Neural crest cell (in vitro differentiated cells): ENCODE data around the gene LEMD2. TPM values are rescaled to one million over a fixed set of nuclear protein-coding genes. Genes with fewer than 3 reads are reported as not detected.
A peak's percentile ranks its signal among the peaks of the same experiment; 100 is the strongest.

ENCODE experiments used
- DNase-seq: peaks from one replicate; pipeline ENCODE4 v3.0.0; 2021; ENCODE audit warnings: low read depth, mixed read lengths, low spot score
- H3K27ac Mint-ChIP-seq: one replicate; pipeline ENCODE4 v1.8.0; 2021; ENCODE audit warnings: mild to moderate bottlenecking, mixed read lengths; ENCODE audit not compliant: unreplicated experiment
- H3K27me3 Mint-ChIP-seq: 2 replicates; pipeline ENCODE4 v1.8.0; 2021; ENCODE audit warnings: low read depth, mild to moderate bottlenecking, mixed read lengths
- H3K36me3 Mint-ChIP-seq: 2 replicates; pipeline ENCODE4 v1.8.0; 2021; ENCODE audit warnings: low read depth, mild to moderate bottlenecking, mixed read lengths
- H3K4me1 Mint-ChIP-seq: 2 replicates; pipeline ENCODE4 v1.8.0; 2021; ENCODE audit warnings: mixed read lengths
- H3K4me3 Mint-ChIP-seq: one replicate; pipeline ENCODE4 v1.8.0; 2021; ENCODE audit warnings: mild to moderate bottlenecking, mixed read lengths
- H3K9me3 Mint-ChIP-seq: 2 replicates; pipeline ENCODE4 v1.8.0; 2021; ENCODE audit warnings: mixed read lengths
- total RNA-seq: library from RNA; stranded (reverse); gene quantifications from 2 replicates; pipeline ENCODE4 v1.2.1, GENCODE V29; 2021
- TF ChIP-seq, protein P1 (sequence below): fragments of 200-600 bp; sonication (generic); conservative IDR thresholded peaks from 2 replicates; pipeline ENCODE4 v1.5.0; 2021; ENCODE audit warnings: antibody characterized with exemption, mild to moderate bottlenecking

Gene LEMD2
- total RNA-seq, 1 donor from 2014 or later, result 63.6 TPM

DNA sequence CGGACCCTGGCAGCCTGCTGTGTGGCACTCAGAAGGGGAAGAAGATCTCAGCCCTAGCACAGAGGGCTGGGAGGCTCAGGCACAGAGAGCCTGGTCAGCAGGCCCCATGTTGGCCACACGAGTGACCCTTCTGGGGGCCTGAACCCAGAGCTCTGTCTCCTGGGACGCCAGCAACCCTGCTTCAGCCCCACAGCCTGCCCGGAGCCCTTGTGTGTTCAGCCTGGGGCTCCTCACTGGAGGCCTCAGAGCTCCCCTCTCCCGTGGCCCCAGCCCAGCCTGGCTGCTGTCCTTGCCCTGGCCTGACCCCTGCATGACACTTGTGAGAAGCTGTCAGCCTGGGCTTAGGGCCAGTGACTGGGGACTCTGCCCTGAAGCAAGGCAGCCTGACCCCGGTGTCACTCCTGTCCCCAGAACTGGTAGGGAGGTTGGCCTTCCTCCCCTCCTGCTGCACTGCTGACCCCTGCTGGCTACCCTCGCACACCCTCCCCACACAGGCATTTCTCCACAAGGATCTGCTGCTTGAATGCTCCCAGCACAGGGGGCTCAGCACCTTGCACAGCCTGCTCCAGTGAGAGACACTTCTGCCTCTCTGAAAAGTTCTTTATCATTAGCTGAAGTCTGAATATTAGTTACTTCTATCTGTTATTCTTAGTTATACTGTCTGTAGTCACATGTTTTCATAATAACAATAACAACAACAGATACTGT is 26.9 kb downstream of the LEMD2 start:
- peak overlapping the region; percentile 82 for H3K27ac Mint-ChIP-seq
- H3K27me3 Mint-ChIP-seq, result no peaks in the 10 kb centered on the region
- H3K4me3 Mint-ChIP-seq, result no peak overlapping the region
- H3K4me1 Mint-ChIP-seq, result peaks cover 19% of the 10 kb centered on the region
- DNase-seq, result peak; percentile 65
- H3K9me3 Mint-ChIP-seq, result no peaks in the 10 kb centered on the region
- TF ChIP-seq, protein P1, sequence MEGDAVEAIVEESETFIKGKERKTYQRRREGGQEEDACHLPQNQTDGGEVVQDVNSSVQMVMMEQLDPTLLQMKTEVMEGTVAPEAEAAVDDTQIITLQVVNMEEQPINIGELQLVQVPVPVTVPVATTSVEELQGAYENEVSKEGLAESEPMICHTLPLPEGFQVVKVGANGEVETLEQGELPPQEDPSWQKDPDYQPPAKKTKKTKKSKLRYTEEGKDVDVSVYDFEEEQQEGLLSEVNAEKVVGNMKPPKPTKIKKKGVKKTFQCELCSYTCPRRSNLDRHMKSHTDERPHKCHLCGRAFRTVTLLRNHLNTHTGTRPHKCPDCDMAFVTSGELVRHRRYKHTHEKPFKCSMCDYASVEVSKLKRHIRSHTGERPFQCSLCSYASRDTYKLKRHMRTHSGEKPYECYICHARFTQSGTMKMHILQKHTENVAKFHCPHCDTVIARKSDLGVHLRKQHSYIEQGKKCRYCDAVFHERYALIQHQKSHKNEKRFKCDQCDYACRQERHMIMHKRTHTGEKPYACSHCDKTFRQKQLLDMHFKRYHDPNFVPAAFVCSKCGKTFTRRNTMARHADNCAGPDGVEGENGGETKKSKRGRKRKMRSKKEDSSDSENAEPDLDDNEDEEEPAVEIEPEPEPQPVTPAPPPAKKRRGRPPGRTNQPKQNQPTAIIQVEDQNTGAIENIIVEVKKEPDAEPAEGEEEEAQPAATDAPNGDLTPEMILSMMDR, result peak; percentile 62
- H3K36me3 Mint-ChIP-seq, result no peaks in the 10 kb centered on the region

DNA sequence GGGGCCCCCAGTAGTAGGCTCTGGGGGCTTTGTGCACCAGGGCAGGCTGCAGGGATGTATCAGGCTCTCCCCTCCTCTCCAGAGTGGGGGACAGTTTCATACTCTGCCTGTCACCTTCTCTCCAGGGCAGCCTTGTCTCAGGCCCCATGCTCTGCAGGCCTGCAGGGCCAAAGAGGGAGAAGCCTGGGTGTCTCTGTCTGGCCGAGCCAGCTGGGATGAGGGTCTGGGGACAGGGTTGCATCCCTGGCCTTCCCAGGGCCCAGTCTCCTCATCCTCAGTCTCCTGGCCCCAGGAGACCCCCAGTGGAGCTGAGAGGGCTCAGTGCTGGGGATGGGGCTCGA is 27.4 kb downstream of the LEMD2 start:
- no peak for DNase-seq
- TF ChIP-seq, protein P1, result no peak
- H3K27me3 Mint-ChIP-seq, result no peaks in the 10 kb centered on the region
- no peaks in the 10 kb centered on the region for H3K9me3 Mint-ChIP-seq
- H3K4me1 Mint-ChIP-seq, result peaks cover 19% of the 10 kb centered on the region
- H3K4me3 Mint-ChIP-seq, result no peak overlapping the region
- no peak overlapping the region for H3K27ac Mint-ChIP-seq
- no peaks in the 10 kb centered on the region for H3K36me3 Mint-ChIP-seq

DNA sequence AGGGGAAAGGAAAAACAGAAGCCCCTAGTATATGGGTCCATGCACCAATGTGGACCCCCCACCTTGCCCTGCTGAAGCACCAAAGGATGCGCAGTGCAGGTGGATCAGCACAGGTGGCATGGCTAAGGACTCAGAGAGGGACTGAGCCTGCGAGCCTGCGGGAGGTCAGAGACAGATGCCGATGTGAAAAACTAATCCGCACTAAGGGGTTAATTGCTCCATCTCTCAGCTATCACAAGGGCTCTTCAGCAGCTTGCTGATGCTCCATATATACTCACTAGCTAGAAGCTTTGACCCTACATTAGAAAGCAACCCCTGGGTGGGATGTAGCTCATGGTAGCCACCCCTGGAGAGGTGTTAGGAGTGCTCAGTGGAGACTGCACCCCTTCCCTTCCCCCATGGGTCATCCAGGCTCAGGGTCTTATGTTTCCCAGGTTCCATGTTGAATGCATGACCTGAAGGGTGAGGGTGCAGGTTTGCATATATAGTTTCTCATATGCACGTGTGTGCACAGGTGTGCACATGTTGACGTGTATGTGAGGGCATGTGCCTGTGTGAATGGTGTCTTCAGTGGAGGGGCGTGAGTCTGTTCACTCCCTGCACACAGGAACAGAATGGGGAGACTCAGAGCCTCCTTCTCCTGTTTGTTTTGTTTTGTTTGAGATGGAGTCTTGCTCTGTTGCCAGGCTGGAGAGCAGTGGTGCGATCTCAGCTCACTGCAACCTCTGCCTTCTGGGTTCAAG is 28.9 kb downstream of the LEMD2 start:
- Mint-ChIP-seq H3K27me3 (no peaks in the 10 kb centered on the region), H3K36me3 (no peaks in the 10 kb centered on the region), H3K27ac (no peak overlapping the region), H3K9me3 (no peaks in the 10 kb centered on the region), H3K4me1 (peaks cover 19% of the 10 kb centered on the region), H3K4me3 (no peak overlapping the region)
- TF ChIP-seq, protein P1, result no peak
- no peak for DNase-seq

DNA sequence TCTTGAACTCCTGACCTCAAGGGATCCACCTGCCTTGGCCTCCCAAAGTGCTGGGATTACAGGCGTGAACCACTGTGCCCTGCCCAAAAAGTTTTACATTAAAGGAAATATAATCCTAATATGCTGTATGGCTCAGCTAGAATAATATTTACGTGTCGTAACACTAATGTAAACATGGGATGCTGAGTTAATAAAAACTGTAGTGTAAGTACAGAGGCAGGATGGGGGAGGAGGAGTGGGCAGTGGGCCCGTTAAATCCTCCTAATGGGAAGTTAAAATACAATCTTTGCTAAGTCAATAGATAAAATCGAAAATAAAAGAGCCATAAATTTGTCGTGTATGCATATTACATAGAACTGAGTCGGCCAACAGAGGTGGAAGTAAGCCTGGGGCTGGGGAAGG is 30.1 kb downstream of the LEMD2 start:
- DNase-seq, result no peak
- TF ChIP-seq, protein P1, result no peak
- Mint-ChIP-seq H3K4me1 (peaks cover 19% of the 10 kb centered on the region), H3K36me3 (no peaks in the 10 kb centered on the region), H3K4me3 (no peak overlapping the region), H3K9me3 (no peaks in the 10 kb centered on the region), H3K27me3 (no peaks in the 10 kb centered on the region), H3K27ac (no peak overlapping the region)

DNA sequence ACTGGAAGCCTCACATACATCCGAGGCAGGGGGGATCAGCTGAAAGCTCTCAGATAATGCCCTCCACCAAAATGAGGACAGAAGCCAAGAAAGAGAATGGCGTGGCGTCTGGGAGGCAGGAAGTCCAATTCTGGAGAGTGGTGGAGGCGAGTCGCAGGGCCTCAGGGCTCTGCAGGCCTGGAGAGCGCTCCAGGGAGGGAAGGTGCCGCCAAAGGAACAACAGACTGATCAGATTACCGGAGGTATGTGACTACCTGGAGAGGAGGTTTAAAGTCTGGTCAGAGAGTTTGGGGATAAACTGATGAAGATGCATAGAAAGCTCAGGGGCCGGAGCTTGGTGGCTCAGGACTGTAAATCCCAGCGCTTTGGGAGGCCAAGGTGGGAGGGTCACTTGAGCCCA is 31.0 kb downstream of the LEMD2 start:
- Mint-ChIP-seq H3K27ac (no peak overlapping the region), H3K9me3 (no peaks in the 10 kb centered on the region), H3K36me3 (no peaks in the 10 kb centered on the region)

More for the DNA sequence above, 31.0 kb downstream of the LEMD2 start:
- no peak overlapping the region for H3K4me3 Mint-ChIP-seq
- H3K4me1 Mint-ChIP-seq, result peaks cover 19% of the 10 kb centered on the region
- TF ChIP-seq, protein P1, result no peak
- no peak for DNase-seq
- no peaks in the 10 kb centered on the region for H3K27me3 Mint-ChIP-seq
